Glutamatergic neuron (in vitro differentiated cells): ENCODE results near the gene STRA6. TPM values are rescaled to one million over a fixed set of nuclear protein-coding genes. Genes with fewer than 3 reads are reported as not detected.
A peak's percentile ranks its signal among the peaks of the same experiment; 100 is the strongest.

Experiments used
- DNase-seq: peaks from one replicate; pipeline ENCODE4 v3.0.0; 2022
- H3K27ac Mint-ChIP-seq: one replicate; pipeline ENCODE4 v1.8.0; 2020; ENCODE audit warnings: mild to moderate bottlenecking, mixed read lengths, inconsistent platforms; ENCODE audit not compliant: unreplicated experiment
- H3K27me3 Mint-ChIP-seq: one replicate; pipeline ENCODE4 v1.8.0; 2020; ENCODE audit warnings: mild to moderate bottlenecking, moderate library complexity, mixed read lengths, inconsistent platforms; ENCODE audit not compliant: unreplicated experiment
- H3K36me3 Mint-ChIP-seq: one replicate; pipeline ENCODE4 v1.8.0; 2020; ENCODE audit warnings: mild to moderate bottlenecking, mixed read lengths, inconsistent platforms; ENCODE audit not compliant: unreplicated experiment
- H3K4me1 Mint-ChIP-seq: one replicate; pipeline ENCODE4 v1.8.0; 2020; ENCODE audit warnings: mild to moderate bottlenecking, low read depth, mixed read lengths, inconsistent platforms; ENCODE audit not compliant: unreplicated experiment
- H3K4me3 Mint-ChIP-seq: one replicate; pipeline ENCODE4 v1.8.0; 2020; ENCODE audit warnings: mild to moderate bottlenecking, mixed read lengths, inconsistent platforms; ENCODE audit not compliant: unreplicated experiment
- H3K9me3 Mint-ChIP-seq: one replicate; pipeline ENCODE4 v1.8.0; 2020; ENCODE audit warnings: mild to moderate bottlenecking, moderate library complexity, mixed read lengths, inconsistent platforms; ENCODE audit not compliant: unreplicated experiment
- total RNA-seq: library from RNA; stranded (reverse); fragmentation: NEBNext Ultra II Directional; extraction: Animal tissue kit (Norgen Biotek cat#: 25700); gene quantifications from one replicate; pipeline ENCODE4 v1.2.1, GENCODE V29; 2021; ENCODE audit not compliant: unreplicated experiment
- TF ChIP-seq, protein P1 (sequence below): fragments of 200-600 bp; sonication (generic); IDR thresholded peaks from one replicate; pipeline ENCODE4 v1.5.0; 2021; ENCODE audit not compliant: partially characterized antibody, unreplicated experiment

STRA6 gene
- total RNA-seq, 1 donor from 2014 or later = 8.4 TPM

DNA sequence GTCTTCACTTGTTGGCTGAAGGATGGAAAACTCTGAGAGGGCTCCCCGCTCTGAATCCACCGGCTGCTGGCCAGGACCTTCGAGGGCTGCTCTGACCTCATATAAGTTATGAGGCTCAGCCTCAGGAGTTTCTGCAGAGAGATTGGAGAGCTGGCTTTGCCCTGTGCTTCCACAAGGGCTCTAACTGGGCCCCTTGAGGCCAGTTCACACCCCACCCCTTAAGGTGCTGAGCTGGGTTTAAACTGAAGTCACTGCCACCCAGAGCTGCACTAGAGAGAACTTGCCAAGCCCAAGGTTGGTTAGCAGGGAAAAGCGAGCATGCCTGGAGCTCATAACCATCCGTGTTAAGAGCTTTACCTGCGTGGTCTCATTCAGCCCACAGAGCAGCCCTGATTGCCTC lies 30.8 kb upstream of the STRA6 start:
- no peak overlapping the region for H3K27ac Mint-ChIP-seq
- peaks cover 30% of the 10 kb centered on the region for H3K4me1 Mint-ChIP-seq
- DNase-seq = no peak
- no peak overlapping the region for H3K4me3 Mint-ChIP-seq
- no peaks in the 10 kb centered on the region for H3K36me3 Mint-ChIP-seq
- H3K9me3 Mint-ChIP-seq = peaks cover 2% of the 10 kb centered on the region
- peaks cover 12% of the 10 kb centered on the region for H3K27me3 Mint-ChIP-seq
- TF ChIP-seq, protein P1, sequence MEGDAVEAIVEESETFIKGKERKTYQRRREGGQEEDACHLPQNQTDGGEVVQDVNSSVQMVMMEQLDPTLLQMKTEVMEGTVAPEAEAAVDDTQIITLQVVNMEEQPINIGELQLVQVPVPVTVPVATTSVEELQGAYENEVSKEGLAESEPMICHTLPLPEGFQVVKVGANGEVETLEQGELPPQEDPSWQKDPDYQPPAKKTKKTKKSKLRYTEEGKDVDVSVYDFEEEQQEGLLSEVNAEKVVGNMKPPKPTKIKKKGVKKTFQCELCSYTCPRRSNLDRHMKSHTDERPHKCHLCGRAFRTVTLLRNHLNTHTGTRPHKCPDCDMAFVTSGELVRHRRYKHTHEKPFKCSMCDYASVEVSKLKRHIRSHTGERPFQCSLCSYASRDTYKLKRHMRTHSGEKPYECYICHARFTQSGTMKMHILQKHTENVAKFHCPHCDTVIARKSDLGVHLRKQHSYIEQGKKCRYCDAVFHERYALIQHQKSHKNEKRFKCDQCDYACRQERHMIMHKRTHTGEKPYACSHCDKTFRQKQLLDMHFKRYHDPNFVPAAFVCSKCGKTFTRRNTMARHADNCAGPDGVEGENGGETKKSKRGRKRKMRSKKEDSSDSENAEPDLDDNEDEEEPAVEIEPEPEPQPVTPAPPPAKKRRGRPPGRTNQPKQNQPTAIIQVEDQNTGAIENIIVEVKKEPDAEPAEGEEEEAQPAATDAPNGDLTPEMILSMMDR = no peak

DNA sequence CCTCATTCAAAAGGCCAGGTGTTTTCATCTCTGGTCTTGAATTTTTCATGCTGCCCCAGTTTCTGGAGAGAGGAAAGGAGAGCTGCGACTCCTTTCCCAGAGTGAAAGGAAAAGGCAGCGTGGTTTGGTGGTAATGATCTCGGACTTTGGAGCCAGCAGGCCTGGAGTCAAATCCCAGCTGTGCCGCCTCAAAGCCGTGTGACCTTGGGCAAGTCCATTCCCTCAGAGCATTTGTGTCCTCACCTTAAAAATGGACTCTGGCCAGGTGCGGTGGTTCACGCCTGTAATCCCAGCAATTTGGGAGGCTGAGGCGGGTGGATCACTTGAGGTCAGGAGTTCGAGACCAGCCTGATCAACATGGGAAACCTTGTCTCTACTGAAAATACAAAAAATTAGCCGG lies 28.9 kb upstream of the STRA6 start:
- TF ChIP-seq, protein P1 = no peak
- Mint-ChIP-seq H3K4me3 (no peak overlapping the region), H3K9me3 (peaks cover 5% of the 10 kb centered on the region), H3K4me1 (peaks cover 47% of the 10 kb centered on the region), H3K27ac (no peak overlapping the region), H3K36me3 (no peaks in the 10 kb centered on the region), H3K27me3 (peaks cover 16% of the 10 kb centered on the region)
- no peak for DNase-seq

DNA sequence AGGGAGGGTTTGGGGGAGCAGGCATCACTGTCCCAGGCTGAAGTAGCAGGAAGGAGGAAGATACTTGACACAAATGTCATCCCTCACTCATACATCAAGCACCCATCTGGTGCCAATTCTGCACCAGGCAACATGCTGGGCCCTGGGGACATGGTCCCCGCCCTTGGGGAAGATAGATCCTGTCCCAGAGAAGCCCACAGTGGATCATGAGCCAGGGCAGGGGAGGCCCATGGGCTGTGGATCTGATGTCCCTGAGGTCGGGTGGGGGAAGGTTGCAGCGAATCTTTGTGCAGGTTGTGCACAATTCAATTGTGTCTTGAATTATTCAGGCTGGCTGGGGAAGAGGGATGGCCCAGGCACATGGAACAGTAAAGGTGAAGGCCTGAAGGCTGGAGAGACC lies 27.1 kb upstream of the STRA6 start:
- Mint-ChIP-seq H3K27ac (peak overlapping the region; percentile 22), H3K4me1 (peaks cover 58% of the 10 kb centered on the region), H3K4me3 (peak overlapping the region; percentile 65), H3K36me3 (no peaks in the 10 kb centered on the region), H3K9me3 (peaks cover 14% of the 10 kb centered on the region), H3K27me3 (peaks cover 26% of the 10 kb centered on the region)
- TF ChIP-seq, protein P1 = no peak
- no peak for DNase-seq

DNA sequence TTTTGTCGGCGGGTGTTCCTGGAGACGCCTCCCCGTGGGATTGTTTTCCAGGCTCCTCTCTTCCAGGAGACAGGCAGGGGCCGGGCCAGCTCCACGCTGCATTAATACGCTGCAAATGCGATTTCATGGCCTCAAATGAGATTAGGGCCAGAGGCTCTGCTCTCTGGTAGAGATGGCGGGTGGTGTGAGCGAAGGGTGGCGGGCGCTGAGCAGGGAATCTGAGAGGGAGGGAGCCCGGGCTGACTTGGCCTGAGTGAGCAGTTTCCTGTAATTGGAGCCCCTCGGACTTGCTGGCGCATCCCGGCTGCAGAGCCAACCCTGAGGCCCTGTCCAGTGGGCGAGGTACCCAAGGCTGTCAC lies 26.1 kb upstream of the STRA6 start:
- no peaks in the 10 kb centered on the region for H3K36me3 Mint-ChIP-seq
- peaks cover 21% of the 10 kb centered on the region for H3K9me3 Mint-ChIP-seq
- no peak overlapping the region for H3K27ac Mint-ChIP-seq
- TF ChIP-seq, protein P1 = no peak
- H3K4me3 Mint-ChIP-seq = peak overlapping the region; percentile 61
- H3K4me1 Mint-ChIP-seq = peaks cover 62% of the 10 kb centered on the region
- H3K27me3 Mint-ChIP-seq = peaks cover 29% of the 10 kb centered on the region
- DNase-seq = peak; percentile 73

DNA sequence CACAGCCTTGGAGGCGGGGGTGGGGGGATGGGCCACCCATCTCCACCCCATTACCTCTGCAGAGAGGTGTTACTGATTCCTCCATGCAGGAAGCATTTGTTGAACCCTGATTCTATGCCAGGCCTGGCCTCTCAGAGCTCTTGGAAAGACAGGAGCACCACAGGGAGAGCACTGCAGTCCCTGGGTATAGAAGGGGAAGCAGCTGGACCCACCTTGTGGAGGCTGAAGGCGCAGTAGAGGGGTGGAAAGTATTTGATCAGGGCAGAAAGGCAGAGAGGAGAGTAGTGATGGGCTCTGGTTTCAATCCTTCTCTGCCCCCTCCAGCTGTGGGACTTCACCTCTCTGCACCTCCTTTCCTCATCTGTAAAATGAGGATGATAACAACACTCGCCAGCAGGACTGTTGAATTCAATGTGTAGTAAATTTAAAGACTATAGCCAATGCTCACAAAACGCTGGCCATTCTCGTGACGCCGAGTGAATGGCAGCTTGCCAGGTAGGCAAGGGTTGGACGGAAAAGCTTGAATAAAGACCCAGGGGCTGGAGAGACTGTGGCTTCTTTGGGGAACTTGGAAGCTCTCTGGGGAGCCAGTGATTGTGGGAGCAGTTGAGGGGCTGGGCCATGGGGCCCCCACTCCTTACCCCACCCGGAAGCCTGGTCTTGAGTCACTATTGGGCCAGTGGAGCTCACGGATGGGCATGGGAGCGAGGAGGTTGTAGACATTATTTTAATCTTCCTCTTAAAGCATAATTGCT lies 25.6 kb upstream of the STRA6 start:
- no peaks in the 10 kb centered on the region for H3K36me3 Mint-ChIP-seq
- H3K9me3 Mint-ChIP-seq = peaks cover 27% of the 10 kb centered on the region
- H3K27me3 Mint-ChIP-seq = peaks cover 33% of the 10 kb centered on the region
- no peak for DNase-seq
- peak overlapping the region; percentile 77 for H3K27ac Mint-ChIP-seq
- TF ChIP-seq, protein P1 = no peak
- H3K4me3 Mint-ChIP-seq = peak overlapping the region; percentile 61
- H3K4me1 Mint-ChIP-seq = peaks cover 66% of the 10 kb centered on the region
